ENCODE results near the gene GLT1D1.

GRCh38 chr12:129009833-129010622, 156.8 kb downstream of the GLT1D1 start:
- TF ChIP-seq CTCF (IDR thresholded peaks at IDR 0.05) (no peak), POLR2A (IDR thresholded peaks at IDR 0.05) (no peak), POLR2AphosphoS5 (IDR thresholded peaks at IDR 0.05) (no peak)
